Hematopoietic multipotent progenitor cell treated with erythropoietin and hydrocortisone succinate and interleukin-3 and kit ligand, for 6 days (in vitro differentiated cells): ENCODE results near the gene NME2.
"Not testable (repeated sequence)": the region's sequence is repeated elsewhere in the genome, so short reads cannot be mapped to it uniquely, and the experiment has no call there.

Experiments
- DNase-seq: peaks from one replicate; pipeline ENCODE4 v3.0.0-alpha.2; 2015

The NME2 gene

DNA sequence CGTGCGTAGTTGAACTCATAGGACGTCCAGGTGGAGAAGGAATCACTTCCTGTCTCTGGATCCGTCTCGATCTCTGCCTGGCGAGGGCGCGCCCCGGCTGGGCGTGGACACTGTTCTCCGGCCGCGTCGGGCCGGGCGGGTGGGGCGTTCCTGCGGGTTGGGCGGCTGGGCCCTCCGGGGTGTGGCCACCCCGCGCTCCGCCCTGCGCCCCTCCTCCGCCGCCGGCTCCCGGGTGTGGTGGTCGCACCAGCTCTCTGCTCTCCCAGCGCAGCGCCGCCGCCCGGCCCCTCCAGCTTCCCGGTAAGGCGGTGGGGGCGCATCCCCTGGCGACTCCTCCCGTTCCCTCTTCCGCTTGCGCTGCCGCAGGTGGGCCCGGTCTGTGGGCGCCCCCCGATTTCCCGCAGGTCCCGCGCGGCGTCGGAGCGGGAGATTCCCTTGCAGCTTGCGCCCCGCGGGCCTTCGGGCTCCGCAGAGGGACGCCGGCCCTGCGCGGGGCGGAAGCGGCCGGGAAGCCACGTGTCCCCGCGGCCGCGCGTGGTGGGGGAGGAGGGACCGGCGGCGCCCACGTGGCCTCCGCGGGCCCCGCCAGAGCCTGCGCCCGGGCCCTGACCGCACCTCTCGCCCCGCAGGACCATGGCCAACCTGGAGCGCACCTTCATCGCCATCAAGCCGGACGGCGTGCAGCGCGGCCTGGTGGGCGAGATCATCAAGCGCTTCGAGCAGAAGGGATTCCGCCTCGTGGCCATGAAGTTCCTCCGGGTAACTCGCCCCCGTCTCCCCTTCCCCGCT lies at the start of gene NME2:
TSS of gene NME2 (plus strand) at position 214 of the 789 bp plus-strand sequence. CDS start at position 634, 420 bp downstream.
- DNase-seq = peak; percentile 92

DNA sequence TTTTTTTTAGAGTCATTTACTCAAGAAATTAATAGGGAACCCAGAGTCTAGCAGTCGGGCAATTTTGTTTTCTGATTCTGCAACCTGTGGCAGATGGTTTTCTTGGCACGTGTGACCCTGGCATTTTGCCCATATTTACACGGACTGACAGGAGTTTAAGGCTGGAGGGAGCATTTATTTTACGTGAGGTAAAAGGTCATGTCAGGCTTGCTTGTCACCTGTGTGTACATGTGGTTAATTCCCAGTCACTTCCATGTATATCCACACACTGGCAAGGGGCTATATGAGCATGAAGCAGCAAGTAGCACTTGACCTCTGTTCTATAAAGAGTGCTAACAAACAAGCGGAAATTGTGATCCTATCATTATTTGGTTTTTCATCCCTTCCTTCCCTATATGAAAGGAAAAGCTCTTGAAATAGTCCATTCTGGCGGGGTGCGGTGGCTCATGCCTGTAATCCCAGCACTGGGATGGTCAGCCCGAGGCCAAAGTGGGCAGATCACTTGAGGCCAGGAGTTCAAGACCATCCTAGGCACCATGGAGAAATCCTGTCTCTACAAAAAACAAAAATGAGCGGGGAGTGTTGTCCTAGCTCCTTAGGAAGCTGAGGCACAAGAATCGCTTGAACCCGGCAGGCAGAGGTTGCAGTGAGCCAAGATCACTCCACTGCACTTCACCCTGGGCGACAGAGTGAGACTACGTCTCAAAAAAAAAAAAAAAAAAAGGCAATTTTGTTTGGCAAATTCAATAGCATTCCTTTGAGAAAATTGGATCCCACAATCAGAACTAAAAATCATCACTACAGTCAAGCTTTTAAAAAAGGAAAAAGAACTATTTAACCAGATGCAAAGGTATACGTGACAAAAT lies 47.6 kb upstream of the NME2 start:
- peak; percentile 74 for DNase-seq

DNA sequence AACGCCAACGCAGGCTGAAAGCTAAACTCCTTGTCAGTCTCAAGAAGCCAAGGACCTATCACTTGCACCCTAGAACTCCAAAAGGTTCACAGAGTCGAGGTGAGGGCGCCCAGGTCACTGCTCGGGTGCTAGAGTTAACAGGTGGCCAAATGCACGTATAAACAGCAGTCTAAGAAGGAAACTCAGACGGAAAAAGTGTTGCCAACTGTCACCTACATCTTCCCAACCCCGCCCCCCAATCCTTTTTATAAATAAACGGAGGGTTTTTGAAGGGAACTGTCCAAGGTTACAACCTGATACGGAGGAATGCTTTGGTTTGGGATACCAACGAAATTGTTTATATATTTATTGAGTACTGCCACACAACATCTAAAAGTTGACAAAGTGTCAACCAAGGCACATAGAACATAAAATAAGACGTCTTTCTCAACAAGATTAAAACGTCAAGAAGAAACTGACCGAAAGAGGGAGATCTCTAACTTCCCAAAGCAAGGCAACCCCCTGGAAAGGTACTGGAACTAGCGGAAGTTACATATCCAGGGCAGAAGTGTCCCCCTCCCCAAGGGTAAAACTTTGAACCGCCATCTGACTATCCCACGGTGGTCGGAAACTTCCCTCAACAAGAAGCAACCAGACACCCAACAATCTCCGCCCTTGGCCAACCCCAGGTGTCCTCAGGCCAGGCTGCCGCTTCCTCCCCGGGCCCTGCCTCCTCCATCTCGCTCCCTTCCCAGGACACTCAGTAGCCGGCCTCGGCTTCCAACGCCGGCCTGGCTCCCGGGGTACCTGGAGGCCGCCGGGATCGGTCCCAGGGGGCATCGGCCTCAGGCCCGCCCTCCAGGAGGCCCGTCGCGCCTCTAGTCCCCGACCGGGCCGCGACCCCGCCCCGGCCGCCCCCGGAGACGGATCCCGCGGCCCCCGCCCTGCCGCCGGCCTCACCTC lies 46.5 kb upstream of the NME2 start:
- peak; percentile 71 for DNase-seq

DNA sequence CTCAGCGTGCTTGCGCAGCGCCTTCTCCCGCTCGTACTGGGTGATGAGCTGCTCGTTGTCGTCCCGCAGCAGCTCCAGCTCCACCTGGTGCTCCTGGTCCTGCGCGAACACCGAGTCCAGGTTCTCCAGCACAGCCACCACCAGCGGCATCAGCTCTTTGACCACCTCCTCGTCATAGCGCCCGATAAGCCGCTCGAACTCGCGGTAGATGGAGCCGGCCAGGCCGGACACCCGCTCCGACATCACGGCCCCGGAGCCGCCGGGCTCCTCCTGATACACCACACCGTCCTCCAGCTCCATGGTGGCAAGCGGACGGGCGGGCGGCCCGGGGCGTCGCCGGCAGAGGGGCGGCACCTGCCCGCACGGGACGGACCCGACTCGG lies 45.9 kb upstream of the NME2 start:
- DNase-seq = no peak

DNA sequence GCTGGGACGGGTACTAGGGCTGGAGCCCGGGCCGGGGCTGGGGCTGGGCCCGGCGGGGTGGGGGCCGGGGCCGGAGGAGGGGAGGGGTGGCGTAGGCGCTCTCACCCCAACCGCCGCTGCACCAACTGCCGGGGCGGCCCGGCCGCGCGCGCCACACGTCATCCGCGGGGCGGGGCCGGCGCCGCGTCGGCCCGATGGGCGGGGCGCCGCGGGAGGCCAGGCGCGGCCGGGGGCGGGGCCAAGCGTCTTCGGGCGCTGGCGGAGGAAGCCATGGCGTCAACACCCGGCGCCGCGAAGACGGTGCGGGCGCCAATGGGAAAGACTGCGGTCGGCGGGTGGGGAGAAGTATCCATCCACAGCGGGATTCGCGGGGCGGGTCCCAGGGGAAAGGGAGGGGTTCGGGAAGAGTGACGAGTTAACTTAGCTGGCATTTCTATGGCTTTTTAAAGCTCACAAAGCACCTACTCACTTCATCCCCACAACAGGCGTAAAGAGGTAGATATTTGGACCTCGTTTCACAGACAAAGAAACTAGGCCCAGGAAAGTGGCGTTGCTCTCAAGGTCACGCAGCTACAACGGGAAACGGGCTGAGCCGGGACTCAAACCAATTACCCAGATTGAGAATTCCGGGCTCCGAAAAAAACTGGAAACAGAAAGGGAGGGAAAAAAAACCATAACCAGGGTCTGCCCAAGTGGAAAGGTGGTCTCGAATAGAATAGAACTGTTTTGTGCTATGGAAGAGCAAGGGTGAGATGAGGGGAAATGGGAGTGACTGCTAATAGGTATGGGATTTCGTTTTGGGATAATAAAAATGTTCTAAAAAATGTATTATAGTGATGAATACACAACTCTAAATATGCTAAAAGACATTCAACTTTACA lies 45.2 kb upstream of the NME2 start, which contains the start of gene SPAG9:
TSS of gene SPAG9 (minus strand) at position 130 of the 881 bp plus-strand sequence. CDS start 212 bp downstream, outside the sequence.
- DNase-seq = peak; percentile 97

DNA sequence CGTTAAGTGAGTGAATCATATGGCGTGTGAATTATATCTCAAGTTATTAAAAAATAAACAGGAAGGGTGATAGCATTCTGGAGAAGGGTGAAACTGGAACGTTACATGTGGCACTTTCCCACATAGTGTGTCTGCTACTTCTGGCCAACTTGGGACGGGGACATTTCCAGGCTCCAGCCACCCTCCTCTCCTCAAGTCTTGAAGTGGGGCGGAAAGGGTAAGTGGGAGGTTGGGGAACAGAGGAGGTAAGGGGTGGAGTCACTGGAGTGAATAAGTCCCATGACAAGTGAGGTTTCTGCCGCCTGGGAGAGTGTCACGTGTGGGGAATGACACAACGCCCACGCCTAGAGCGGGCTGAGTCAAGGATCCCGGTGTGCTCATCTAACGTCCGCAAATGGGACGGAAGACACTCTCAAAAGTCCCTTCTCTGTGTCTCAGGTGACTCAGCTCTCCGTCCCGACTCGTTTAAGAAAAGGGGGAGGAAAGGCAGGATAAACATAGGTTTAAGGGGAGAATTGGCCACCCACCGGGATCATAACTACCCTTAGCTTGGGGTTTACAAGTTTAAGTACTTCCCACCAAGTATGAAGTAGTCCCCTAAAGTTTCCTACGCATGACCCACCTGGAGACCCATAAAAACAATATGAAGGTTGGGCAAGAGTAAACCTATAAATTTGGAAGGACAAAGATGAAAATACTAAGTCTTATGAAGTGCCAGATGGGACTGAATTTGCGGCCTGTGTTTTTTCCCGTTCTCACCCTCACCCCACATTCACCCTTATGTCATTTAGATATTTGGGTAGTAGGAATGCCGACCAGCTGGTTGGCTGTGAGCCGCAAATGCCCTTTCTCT lies 44.4 kb upstream of the NME2 start:
- peak; percentile 97 for DNase-seq

DNA sequence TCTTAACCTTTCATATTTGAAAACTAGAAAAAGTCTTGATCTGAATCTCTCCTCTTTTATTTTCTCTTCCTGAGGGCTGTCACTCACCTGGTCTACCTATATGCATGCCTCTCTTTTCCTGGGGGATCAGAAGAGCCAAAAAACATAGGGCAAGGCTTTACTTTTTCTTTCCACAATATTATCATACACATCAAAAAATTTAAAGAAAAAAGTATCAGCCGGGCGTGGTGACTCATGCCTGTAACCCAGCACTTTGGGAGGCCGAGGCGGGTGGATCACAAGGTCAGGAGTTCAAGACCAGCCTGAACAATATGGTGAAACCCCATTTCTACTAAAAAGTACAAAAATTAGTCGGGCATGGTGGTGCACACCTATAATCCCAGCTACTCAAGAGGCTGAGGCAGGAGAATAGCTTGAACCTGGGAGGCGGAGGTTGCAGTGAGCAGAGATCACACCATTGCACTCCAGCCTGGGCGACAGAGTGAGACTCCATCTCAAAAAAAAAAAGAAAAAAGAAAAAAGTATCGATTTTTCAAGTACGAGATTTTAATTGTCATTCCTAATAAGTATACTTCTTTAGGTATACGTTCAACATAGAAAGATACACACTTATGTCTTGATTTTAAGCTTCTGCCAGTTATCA lies 43.6 kb upstream of the NME2 start:
- DNase-seq = not testable (repeated sequence)

DNA sequence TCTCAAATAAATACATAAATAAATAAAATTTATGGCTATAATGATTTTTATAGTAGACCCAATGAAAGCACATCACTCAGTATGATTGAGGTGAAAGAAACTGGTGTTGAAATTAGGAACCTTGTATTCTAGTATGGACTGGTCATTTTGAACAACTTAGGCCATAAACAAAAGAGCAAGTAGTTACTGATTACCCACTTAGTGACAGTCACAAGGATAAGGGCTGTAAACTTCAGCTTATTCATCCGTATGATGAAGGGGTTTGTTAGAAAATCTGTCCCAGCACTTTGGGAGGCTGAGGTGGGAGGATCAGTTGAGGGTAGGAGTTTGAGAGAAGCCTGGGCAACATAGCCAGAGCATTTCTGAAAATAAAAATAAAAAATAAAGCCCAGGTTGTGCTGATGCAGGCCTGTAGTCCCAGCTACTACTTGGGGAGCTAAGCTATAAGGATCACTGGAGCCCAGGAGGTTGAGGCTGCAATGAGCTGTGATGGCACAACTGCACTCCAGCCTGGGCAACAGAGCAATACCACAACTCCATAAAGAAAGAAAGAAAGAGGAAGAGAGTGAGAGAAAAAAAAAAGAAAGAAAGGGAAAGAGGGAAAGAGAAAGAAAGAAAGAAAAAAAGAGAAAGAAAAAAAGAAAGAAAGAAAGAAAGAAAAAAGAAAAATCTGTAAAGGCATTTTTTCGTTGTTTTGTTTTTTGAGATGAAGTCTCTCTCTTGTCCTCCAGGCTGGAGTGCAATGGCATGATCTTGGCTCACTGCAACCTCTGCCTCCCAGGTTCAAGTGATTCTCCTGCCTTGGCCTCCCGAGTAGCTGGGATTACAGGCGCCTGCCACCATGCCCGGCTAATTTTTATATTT lies 41.3 kb upstream of the NME2 start:
- DNase-seq = no peak

DNA sequence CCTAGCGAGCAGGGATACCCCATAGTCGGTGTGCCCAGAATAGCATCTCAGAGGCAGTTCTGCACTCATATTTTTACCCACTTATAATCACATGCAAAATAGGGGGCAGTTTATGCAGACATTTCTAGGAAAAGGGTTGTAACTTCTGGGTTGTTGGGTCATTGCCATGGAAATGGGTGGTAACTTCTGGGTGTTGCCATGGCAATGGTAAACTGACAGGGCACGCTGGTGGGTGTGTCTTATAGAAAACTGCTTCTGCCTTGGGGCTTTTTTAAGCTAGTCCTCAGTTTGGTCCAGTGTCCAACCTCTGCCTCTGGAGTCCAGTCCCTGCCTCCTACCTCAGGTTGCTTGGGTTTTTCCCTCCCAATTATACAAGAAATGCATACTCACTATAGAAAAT lies 38.1 kb upstream of the NME2 start:
- DNase-seq = peak; percentile 90

DNA sequence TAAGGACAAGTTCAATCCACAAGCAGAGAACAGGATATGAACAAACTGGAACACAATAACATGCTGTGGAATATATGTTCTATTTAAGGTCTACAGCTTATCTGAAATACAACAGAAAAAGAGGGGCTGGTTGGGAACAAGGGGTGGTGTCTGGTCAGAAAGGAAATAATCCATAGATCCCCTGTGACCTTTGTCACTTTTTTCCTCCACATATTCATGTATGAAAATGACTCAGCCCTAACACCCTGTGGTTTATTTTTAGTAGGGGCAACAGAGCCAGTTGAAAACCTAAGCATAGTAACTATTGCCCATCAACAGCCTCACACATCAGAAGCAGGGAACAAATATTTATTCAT lies 33.3 kb upstream of the NME2 start:
- DNase-seq = no peak

DNA sequence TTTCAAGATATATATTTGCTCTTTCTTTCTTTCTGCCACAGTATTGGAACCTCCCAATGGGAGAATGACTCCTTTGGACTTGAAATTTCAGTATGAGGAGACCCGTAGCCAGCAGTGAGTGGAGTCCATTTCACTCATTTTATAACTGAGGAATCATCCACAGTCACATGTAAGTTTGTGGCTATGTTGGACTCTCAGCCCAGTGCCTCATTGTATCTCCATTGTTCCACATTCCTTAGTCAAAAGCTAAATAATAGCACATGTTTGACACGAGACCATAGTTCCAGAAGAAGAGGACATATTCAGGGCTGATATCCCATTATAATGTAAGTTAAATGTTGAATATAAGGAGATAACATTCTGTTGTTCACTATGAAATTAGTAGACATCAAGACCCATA lies 32.8 kb upstream of the NME2 start:
- DNase-seq = no peak

DNA sequence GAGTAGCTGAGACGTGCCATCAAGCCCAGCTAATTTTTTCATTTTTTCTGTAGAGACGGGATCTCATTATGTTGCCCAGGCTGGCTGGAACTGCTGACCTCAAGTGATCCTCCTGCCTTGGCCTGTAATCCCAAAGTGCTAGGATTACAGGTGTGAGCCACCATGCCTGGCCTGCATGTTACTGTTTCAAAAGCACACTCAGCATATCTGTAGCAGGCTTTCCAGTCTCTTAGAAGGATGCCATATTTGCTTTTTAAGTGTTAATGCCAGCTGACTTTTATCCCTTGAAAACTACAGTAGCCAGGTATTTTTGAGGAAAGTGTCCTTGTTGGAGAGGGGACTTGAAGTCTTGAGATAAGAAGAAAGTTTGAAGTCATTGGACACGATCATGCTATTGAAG lies 30.3 kb upstream of the NME2 start:
- no peak for DNase-seq

DNA sequence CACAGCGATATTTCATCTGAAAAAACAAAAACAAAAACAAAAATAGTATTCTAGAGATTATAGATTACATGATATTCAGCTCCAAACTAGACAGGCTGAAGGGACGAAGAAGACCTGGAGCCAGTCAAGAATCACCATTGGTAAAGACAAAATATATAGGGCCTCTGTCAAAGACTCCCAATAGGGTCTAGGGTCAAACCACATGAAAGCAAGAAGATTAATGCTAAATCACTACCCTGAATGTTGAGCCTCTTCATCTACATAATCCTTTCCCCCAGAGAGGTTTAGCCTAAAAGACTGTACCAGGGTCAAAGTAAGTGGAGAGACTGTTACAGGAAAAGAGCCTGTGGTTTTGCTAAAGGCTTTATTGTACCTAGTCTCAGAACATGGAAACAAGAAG lies 23.6 kb upstream of the NME2 start:
- no peak for DNase-seq

DNA sequence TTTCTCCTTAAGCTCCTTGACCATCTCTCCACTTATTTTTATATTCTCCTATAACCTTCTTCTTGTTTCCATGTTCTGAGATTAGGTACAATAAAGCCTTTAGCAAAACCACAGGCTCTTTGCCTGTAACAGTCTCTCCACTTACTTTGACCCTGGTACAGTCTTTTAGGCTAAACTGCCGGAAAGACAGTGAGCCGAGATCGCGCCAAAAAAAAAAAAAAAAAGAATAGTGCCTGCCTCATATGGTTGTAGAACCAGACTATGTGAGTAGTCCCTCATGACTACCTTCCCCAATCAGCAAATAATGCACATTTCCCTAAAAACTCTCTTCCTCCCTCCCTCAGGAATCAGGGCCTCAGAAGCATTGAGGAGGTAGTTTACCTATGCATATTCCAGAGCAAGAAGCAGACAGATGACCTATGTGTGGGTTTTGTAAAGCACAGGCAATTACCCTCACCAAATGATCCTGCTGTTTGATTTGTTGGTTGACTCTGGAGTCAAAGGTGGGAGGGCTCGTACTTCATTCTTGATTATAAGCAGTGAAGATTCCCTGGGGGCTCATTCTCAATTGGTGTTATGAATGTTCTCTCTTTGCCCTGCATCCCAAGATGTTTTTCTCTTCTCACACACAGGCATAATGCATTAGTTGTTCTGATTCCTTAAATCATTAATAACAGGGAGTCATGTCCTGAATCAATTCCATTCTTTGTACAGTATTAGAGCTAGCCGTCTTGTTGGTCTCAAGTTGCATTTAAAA lies 21.8 kb upstream of the NME2 start:
- no peak for DNase-seq

DNA sequence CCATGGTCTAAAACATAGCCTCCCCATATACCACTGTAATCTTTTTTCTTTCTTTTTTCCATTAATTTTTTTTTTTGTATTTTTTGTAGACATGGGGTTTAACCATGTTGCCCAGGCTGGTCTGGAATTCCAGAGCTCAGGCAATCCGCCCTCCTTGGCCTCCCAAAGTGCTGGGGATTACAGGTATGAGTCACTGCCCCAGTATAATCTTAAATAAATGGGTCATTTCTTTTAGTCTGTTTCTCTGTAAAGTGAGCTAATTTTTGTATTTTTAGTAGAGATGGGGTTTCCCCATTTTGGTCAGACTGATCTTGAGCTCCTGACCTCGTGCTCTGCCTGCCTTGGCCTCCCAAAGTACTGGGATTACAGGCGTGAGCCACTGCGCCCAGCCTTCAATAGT lies 18.6 kb upstream of the NME2 start:
- DNase-seq = no peak

DNA sequence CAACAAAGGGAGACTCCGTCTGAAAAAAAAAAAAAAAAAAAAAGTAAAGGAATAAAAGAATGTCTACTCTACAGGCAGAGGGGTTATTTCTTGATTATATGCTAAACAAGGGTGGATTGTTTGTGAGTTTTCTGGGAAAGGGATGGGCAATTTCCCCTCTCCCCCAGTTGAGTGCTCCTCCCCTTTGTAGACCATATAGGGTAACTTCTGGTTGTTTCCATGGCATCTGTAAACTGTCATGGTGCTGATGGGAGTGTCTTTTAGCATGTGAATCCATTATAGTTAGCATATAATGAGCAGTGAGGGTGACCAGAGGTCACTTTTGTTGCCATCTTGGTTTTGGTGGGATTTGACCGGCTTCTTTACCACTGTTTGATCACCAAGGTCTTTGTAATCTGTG lies 17.0 kb upstream of the NME2 start:
- no peak for DNase-seq

DNA sequence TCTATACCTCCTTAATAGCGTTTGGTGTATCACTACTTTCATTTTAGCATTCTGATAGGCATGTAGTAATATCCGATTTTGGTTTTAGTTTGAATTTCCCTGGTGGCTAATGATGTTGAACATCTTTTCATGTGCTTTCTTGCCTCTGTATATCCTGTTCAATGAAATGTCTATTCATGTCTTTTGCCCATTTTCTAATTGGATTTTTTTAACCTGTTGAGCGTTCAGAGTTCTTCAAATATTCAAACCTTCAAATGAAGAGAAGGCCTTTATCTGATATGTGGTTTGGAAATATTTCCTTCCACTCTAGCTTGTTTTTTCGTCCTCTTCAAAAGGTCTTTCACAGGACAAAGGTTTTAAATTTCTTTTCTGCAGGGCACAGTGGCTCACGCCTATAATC lies 15.3 kb upstream of the NME2 start:
- DNase-seq = no peak

DNA sequence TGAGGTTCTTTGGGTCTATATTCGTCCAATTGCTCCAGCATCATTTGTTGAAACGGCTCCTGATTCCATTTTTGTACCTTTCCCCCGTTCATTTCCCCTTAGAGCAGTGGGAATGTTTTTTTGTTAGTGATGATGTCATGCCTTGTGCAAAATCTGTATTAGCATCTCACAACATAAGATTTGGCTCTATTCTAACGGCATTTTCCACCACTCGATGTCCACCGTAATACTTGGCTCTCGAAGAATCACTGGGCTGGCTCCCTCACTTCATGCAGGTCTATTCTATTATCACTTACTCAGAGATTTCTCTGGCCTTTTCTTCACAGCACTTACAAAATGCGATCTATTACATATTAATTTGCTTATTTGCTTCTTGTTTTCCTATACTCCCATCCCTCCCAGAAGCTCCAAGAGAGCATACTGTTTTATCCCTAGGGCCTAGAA lies 13.4 kb upstream of the NME2 start:
- no peak for DNase-seq
